Uterus (tissue), 4 donors: ENCODE data around the gene GTF3C6. TPM values are rescaled to one million over a fixed set of nuclear protein-coding genes. Genes with fewer than 3 reads are reported as not detected.
"Not testable (repeated sequence)": the region's sequence is repeated elsewhere in the genome, so short reads cannot be mapped to it uniquely, and the experiment has no call there.

ENCODE experiments used
- DNase-seq, 2 donors: peaks; one replicate each; pipeline ENCODE4 v3.0.0-alpha.2; 2019 to 2020
- H3K27ac ChIP-seq, 2 donors: fragments of 200-600 bp; sonication (generic); 1 replicate in 1 of 2; 2 replicates in 1 of 2; pipeline ENCODE4 v1.5.1; 2016 to 2018
- H3K27me3 ChIP-seq, 2 donors: fragments of 200-600 bp; sonication (generic); one replicate each; pipeline ENCODE4 v1.5.1; 2018 to 2019; ENCODE audit warnings: control low read depth in 1 of 2
- H3K36me3 ChIP-seq, 2 donors: fragments of 200-600 bp; sonication (generic); one replicate each; pipeline ENCODE4 v1.5.1; 2019; ENCODE audit warnings: control low read depth in 1 of 2
- H3K4me1 ChIP-seq, 2 donors: fragments of 200-600 bp; sonication (generic); one replicate each; pipeline ENCODE4 v1.5.1; 2018 to 2019; ENCODE audit warnings: control low read depth in 1 of 2
- H3K4me3 ChIP-seq, 2 donors: fragments of 200-600 bp; sonication (generic); 1 replicate in 1 of 2; 2 replicates in 1 of 2; pipeline ENCODE4 v1.5.1; 2018 to 2019; ENCODE audit warnings: mild to moderate bottlenecking in 1 of 2
- H3K9me3 ChIP-seq, 2 donors: fragments of 200-600 bp; sonication (generic); one replicate each; pipeline ENCODE4 v1.5.1; 2019; ENCODE audit warnings: control low read depth in 1 of 2
- CTCF ChIP-seq, 4 experiments: fragments of 200-600 bp in 2 of 4; fragments of 450-650 bp in 2 of 4; sonication (generic) in 2 of 4; IDR thresholded peaks; one replicate each; pipeline ENCODE4 v1.5.1; 2016 to 2019; ENCODE audit warnings: antibody characterized with exemption in 4 of 4, mild to moderate bottlenecking in 2 of 4, moderate library complexity in 1 of 4
- POLR2A ChIP-seq, 2 donors: fragments of 450-650 bp; IDR thresholded peaks; one replicate each; pipeline ENCODE4 v1.6.1; 2016; ENCODE audit warnings: antibody characterized with exemption in 2 of 2, mild to moderate bottlenecking in 1 of 2, moderate library complexity in 1 of 2
- intact Hi-C: fragments of 100-400 bp; cut with DNase I; formaldehyde crosslinking; loops from one replicate; pipeline ENCODE4 v1.15.1; 2023; ENCODE audit warnings: low total_unique reads
- total RNA-seq, 4 donors: library from RNA; depleted of rRNA in 3 of 4; stranded (reverse); fragments of >200 nt in 3 of 4; gene quantifications; one replicate each; pipeline versions ENCODE4 v1.1.0 to v1.2.4, GENCODE V29; 2014 to 2023
- donor health status: DM: yes; HTN: yes; CAD: no.

Gene GTF3C6
- total RNA-seq, 4 donors from 2014 or later: 3.8 to 43.4 (median 28.5) TPM

- DNase-seq: no peak
- no peaks in the 10 kb centered on the region for H3K9me3 ChIP-seq
- no peaks in the 10 kb centered on the region for H3K4me1 ChIP-seq
- no peak overlapping the region for H3K4me3 ChIP-seq
- intact Hi-C loops: no loop called here
- H3K36me3 ChIP-seq: no peaks in the 10 kb centered on the region
- H3K27ac ChIP-seq: no peak overlapping the region
- no peaks in the 10 kb centered on the region for H3K27me3 ChIP-seq
- TF ChIP-seq POLR2A (IDR thresholded peaks at IDR 0.05): no peak
- no peak for TF ChIP-seq CTCF (IDR thresholded peaks at IDR 0.05)
Observed at GRCh38 chr6:110965629-110966229, 7.2 kb downstream of the GTF3C6 start.

GRCh38 chr6:110968661-110969060 lies 10.2 kb downstream of the GTF3C6 start:
- H3K27me3 ChIP-seq, H3K36me3 ChIP-seq, H3K4me3 ChIP-seq, H3K4me1 ChIP-seq, DNase-seq, H3K9me3 ChIP-seq, H3K27ac ChIP-seq, intact Hi-C loops: not testable (repeated sequence)

GRCh38 chr6:110971468-110971867 lies 13.0 kb downstream of the GTF3C6 start:
- Histone ChIP-seq H3K27ac (no peak overlapping the region), H3K27me3 (no peaks in the 10 kb centered on the region), H3K4me3 (no peak overlapping the region), H3K36me3 (no peaks in the 10 kb centered on the region), H3K4me1 (no peaks in the 10 kb centered on the region), H3K9me3 (no peaks in the 10 kb centered on the region)
- no peak for DNase-seq
- TF ChIP-seq CTCF (IDR thresholded peaks at IDR 0.05): no peak
- no peak for TF ChIP-seq POLR2A (IDR thresholded peaks at IDR 0.05)
- intact Hi-C loops: no loop called here

- Histone ChIP-seq H3K4me3 (no peak overlapping the region), H3K9me3 (no peaks in the 10 kb centered on the region), H3K4me1 (no peaks in the 10 kb centered on the region), H3K36me3 (no peaks in the 10 kb centered on the region), H3K27ac (no peak overlapping the region), H3K27me3 (no peaks in the 10 kb centered on the region)
- intact Hi-C loops: no loop called here
- TF ChIP-seq POLR2A (IDR thresholded peaks at IDR 0.05) (no peak), CTCF (IDR thresholded peaks at IDR 0.05) (no peak)
- DNase-seq: no peak
Observed at GRCh38 chr6:110976575-110976974, 18.1 kb downstream of the GTF3C6 start.

- no peaks in the 10 kb centered on the region for H3K36me3 ChIP-seq
- H3K4me1 ChIP-seq: no peaks in the 10 kb centered on the region
- H3K27me3 ChIP-seq: no peaks in the 10 kb centered on the region
- H3K9me3 ChIP-seq: no peaks in the 10 kb centered on the region
- intact Hi-C loops: no loop called here
- no peak for TF ChIP-seq POLR2A (IDR thresholded peaks at IDR 0.05)
- no peak for TF ChIP-seq CTCF (IDR thresholded peaks at IDR 0.05)
- no peak overlapping the region for H3K27ac ChIP-seq
- no peak overlapping the region for H3K4me3 ChIP-seq
- DNase-seq: no peak
Observed at GRCh38 chr6:110979565-110980101, 21.1 kb downstream of the GTF3C6 start.

- Histone ChIP-seq H3K36me3 (no peaks in the 10 kb centered on the region), H3K4me3 (no peak overlapping the region), H3K27me3 (no peaks in the 10 kb centered on the region), H3K4me1 (no peaks in the 10 kb centered on the region), H3K9me3 (no peaks in the 10 kb centered on the region), H3K27ac (no peak overlapping the region)
- intact Hi-C loops: no loop called here
- TF ChIP-seq POLR2A (IDR thresholded peaks at IDR 0.05) (no peak), CTCF (IDR thresholded peaks at IDR 0.05) (no peak)
- no peak for DNase-seq
Observed at GRCh38 chr6:110980227-110980626, 21.7 kb downstream of the GTF3C6 start.
